Stimulated activated CD4-positive, alpha-beta T cell treated with anti-CD3 and anti-CD28 coated beads, TNF-alpha, amount 100 ng/mL, for 24 hours (primary cell): ENCODE data around the gene GAK.
"Not testable (repeated sequence)": the region's sequence is repeated elsewhere in the genome, so short reads cannot be mapped to it uniquely, and the experiment has no call there.

ENCODE experiments used
- DNase-seq, 3 experiments: peaks; one replicate each; pipeline ENCODE4 v3.0.0-alpha.2; 2020; ENCODE audit warnings: low read depth in 3 of 3

GAK gene

DNA sequence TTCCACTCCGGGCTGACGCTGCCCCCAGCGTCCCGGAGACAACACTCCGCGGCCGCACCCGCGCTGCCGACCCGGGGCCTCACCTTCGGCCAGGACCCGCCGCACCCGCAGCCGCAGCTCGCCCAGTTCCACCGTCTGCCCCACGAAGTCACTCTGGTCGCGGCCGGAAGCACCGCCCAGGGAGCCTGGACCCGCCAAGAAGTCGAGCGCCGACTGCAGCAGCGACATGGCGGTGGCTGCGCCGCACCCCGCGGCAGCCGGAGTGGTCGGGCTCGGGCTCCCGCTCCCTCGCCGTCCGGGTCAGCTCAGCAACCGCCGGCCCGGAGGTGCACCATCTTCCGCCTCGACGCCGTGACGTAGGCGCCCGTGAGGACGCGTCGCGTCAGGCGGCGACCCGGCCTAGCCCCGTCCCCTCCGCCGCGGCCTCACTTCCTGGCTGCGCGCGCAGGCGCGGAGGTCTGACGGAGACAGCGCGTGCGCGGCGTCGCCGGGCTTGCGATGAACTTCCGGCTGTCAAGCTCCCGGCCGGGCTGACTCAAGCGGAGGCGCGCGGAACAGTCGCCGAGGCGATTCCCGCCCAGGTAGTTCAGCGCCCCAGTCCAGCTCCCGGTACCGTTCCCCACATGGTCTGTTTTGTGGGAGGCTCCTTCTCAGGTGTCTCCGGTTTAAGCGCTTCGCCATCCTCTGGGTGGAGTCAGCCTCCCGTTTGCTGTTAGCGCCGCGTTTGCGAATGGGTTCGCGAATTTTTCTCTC lies at the start of gene GAK, which contains the start of gene TMEM175:
TSS of gene GAK (minus strand) at position 357 of the 753 bp plus-strand sequence. CDS start at position 228, 129 bp downstream.
TSS of gene TMEM175 (plus strand) at position 501 of the 753 bp plus-strand sequence. CDS start 15,280 bp downstream, outside the sequence.
- DNase-seq, result peak; percentile 89 to 95 (median 92)

DNA sequence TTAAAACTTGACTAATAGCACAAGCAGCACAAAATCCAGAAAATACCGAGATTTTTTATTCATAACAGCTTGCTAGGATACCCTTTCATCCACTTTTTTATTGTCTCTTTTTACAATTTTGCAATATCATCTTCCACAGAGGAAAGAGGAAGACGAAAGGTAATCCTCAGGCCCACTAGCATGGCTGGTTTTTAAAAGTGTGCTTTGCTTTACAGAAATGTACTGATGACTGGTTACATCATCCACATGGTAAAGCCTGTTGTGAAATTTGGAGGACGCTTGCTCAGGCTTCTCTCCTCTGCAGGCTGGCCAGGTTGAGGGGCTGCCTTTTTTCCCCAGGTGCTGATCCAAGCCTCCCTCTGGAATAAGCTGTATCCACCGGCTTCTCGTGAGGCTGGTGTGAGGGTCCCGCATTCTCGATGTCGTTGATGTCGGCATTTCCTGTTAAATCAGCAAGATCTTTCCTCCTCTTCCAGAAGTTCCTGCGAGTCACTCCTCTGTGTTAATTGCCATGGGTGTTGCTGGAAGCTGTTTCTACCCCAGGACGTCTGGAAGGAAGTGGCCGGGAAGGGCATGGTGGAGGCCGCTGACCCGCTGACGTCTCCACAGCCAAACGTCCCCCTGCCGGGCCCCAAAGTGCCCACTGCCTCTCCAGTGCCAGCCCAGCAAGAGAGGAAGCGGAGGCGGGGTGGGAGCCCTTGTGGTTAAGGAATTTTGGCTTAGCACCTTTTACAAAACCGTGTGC lies 47.0 kb upstream of the GAK start:
- DNase-seq, result no peak

DNA sequence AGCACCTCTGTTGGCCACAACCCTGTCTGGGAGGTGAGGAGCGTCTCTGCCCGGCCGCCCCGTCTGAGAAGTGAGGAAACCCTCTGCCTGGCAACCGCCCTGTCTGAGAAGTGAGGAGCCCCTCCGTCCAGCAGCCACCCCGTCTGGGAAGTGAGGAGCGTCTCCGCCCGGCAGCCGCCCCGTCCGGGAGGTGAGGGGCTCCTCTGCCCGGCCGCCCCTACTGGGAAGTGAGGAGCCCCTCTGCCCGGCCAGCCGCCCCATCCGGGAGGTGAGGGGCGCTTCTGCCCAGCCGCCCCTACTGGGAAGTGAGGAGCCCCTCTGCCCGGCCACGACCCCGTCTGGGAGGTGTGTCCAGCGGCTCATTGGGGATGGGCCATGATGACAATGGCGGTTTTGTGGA lies 43.9 kb upstream of the GAK start:
- not testable (repeated sequence) for DNase-seq

DNA sequence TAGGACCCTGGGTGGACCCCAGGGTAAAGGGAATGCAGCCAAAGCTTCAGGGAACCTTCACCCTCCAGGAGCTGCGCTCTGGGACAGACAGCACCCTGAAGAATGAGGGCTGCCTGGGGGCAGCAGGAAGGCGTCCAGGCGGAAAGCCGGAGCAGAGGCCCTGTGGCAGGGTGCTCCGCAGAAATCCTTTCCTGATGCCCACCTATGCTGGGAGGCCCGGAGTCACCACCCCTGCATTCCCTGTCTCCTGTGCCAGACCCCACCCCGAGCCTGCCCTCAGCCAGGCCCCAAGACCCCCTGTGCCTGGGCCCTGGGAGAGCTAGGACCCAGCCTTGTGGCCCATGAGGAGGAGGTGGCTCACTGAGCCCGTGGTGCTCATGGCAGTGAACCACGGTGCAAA lies 42.6 kb upstream of the GAK start:
- no peak for DNase-seq

DNA sequence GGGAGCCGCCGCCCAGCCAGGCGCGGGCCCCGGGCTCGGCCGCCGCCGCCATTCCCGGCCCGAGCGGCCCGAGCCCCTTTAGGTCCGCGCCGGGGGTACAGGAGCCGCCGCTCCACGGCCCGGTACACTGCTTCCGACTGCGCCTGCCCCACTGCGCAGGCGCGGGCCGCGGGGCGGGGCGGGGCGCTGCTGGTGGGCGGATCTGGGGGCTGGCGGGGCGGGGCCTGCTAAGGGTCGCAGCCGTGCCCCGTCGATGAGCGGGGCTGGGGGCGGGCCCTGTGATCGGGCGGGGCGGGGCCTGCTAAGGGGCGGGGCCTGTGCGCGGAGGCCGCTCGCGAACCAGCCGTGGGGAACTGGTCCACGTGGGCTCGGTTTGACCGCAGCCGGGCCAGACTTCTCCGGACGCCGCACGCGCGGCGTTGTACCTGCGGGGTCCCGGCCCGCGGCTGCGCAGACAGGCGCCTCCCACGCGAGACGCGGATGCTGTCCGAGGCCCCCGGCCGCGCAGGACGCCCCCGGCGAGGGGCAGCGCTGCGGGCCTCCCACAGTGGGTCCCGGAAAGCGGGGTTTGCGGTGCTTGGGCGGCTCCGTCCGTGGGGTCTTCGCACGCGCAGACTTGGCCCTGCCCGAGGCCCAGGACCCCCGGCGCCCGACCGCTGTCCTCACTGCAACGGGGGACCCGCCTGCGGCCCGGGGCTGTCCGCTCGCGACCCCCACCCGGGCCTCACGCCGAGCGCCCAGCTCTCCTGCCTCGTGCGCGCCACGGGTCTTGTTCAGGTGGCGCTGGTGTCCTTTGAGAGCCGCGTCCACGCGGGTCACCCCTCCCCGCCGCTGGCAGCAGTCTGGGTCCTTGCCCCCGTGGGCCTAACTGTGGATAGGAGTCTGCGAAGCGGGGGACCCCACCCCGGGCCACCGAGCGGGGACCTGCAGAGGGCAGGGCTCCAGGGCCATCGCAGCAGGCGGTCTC lies 41.6 kb upstream of the GAK start, which contains the start of gene DGKQ:
TSS of gene DGKQ (minus strand) at position 139 of the 967 bp plus-strand sequence. CDS start at position 52, 87 bp downstream.
- DNase-seq, result peak; percentile 74 to 80 (median 78)

DNA sequence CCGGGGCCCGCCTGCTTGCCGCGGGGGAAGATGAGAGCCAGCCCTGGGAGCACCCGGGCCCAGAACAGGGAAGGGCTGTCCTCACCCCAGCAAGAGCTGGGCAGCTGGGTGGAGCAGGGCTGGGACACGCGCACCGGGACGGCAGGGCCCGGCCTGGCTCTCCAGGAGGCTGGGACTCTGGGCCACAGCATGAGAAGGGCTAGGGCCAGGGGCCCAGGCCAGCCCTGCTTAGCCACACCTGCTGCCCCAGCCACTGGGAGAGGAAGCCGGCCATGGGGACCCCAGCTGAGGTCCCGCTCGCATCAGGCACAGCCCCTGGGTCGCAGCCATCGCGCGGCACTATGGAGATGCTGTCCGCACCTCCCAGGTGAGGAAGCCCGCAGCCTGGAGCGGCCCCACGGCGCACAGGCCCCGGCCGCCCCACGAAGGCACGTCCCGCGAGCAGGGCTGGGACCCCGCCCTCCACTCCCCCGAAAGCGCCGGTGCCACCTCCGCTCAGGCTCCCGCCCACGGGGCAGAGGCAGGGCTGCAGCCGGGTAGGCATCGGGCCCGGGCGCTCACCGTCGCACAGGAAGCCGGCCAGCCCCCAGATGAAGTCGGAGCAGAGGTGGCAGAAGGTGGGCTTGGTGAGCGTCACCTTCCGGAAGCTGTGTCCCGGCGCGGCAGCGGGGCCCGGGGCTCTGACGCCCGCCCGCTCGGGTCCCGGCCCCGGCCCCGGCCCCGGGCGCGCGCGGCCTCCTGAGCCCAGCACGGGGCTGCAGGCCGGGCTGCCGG lies 40.7 kb upstream of the GAK start:
- peak in 2 of 3 experiments; percentile 19 to 51 for DNase-seq

DNA sequence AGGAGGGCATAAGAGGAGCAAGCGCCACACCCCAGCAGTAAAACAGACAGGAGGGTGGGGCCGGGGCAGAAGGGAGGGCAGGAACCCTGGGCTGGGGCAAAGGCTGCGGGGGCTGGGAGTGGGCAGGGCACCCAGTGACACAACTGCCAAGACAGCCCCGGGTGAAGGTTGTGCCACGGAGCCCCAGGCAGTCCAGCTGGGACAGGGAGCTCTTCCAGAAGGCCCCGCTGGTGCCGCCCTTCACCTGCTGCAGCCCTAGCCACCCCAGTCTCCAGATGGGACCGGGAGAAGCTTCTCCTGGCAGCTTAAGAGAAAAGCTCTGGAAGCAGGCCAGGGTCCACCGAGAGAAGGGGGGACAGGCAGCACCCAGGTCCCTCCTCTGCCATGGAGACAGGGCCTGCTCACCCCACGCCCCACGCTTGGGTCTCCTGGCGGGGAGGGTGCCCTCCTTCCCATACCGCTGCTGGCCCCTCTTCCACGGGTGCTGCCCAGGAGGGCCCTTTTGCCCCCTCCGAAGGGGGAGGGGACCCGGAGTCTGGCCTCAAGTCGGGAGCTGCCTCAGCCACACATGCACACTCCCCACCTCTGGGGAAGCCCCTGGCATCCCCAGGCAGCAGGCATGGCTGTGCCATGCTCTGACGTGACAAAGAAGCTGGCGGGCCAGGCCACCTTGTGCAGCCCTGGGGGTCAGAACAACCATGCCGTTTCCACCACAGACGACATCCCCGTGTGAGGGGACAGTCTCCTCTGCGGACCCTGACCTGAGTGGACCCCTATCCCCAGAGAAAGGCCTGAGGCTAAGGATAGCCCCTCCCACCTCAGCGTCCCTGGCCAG lies 39.8 kb upstream of the GAK start:
- DNase-seq, result no peak

DNA sequence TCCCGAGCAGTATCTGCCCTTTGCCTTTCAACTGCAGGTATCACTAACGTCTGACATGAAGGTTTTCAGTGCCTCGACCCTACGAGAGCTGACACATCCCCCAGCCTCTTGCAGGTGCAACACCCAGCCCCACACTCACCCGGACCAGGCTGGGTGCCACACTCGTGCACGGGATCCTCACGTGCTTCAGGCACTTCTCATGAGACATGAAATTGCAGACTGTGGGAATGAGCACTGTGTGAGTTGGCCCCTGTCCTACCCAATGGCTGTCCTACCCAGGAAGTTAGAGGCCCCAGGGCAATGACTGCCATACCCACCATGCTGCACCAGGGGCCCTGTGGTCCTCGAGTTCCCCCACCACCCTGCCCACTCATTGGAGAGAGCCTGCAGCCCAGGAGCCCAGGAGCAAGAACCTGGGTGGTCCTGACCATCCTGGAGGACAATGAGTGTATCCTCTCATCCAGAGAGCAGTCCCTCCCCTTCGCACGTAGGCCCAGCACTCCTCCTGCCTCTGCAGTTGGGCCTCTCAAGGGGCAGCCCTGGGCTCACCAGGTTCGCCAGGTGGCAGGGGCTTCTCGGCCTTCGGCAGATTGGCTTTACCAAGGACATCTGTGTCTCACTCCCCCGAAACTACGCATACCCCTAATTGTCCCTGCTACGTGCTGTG lies 38.9 kb upstream of the GAK start:
- DNase-seq, result no peak

DNA sequence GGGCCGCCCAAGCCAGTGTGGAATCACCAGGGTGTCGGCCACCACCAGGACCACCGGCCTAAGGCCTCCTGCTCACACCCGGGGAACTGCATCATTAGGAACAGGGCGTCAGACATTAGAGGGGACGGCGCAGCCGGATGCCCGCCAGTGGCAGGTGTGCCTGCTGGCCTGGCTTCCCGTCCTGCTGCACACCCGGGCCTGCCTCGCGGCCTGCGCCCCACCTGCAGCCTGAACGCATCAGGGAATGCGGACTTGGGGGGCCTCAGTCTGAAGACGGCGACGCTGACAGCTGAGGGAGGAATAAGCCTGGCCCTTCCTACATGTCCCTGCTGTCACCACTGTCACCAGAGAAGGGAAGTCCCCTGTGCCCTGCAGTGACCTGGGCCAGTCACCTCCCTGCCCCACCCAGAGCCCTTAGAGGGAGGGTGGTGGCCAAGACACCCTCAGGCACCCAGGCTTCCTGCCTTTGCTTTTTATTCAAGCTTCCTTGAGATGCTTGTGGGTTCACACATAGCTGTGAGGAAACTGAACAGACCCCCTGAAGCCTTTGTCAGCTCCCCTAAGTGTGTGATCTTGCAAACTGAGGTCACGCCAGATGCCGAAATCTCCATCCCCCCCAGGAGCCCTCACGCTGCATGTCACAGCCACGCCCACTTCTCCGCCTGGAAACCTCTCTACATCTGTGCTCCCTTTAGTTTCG lies 38.1 kb upstream of the GAK start:
- DNase-seq, result no peak

DNA sequence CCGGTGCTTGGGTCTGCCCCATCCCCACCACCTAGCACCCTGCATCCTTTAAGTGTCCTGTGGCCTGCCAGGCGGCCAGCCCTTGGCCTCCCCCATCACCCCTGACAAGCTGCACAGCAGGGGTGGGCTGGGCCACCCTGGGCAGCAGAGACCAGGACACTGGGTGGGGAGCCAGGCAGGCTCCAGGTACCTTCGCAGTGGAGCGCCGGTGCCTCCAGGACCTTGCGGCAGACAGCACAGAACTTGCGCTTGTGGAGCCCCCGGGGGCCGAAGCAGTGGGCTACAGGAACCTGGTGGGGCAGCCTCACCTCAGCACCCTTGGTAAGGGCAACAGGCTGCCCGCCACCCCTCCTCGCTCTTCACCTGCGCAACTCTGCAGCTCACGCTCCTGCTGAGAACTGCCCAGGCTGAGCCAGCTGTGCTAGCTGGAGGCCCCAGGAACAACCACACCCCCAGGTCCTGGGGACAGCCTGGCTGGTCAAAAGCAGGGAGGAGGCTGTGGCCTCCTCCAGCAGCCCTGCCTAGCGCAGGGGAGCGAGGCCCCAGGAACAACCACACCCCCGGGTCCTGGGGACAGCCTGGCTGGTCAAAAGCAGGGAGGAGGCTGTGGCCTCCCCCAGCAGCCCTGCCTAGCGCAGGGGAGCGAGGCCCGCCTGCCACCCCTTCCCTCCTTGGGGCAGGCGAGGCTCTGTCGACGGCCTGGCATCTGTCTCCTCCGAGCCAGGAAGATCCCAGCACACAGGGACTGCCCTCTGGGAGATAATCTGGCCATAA lies 36.7 kb upstream of the GAK start:
- DNase-seq, result no peak

DNA sequence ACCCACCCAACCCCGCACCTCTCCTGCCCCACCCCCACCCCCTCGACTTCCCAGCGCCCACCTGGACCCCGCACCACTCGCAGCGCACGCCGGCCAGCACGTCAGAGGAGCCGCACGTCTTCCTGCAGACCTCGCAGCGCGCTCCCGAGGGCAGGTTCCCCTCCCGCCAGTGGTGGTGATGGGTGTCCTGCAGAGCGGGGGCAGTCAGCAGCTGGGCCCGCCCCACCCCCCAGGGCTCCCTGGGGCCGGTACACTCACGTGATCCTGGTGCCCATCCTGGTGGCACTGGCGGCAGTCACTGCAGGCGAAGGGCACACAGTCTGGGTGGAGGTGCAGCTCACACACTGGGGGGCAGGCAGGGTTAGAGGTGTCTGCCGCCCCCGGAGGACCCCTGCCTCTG lies 36.1 kb upstream of the GAK start:
- DNase-seq, result no peak

DNA sequence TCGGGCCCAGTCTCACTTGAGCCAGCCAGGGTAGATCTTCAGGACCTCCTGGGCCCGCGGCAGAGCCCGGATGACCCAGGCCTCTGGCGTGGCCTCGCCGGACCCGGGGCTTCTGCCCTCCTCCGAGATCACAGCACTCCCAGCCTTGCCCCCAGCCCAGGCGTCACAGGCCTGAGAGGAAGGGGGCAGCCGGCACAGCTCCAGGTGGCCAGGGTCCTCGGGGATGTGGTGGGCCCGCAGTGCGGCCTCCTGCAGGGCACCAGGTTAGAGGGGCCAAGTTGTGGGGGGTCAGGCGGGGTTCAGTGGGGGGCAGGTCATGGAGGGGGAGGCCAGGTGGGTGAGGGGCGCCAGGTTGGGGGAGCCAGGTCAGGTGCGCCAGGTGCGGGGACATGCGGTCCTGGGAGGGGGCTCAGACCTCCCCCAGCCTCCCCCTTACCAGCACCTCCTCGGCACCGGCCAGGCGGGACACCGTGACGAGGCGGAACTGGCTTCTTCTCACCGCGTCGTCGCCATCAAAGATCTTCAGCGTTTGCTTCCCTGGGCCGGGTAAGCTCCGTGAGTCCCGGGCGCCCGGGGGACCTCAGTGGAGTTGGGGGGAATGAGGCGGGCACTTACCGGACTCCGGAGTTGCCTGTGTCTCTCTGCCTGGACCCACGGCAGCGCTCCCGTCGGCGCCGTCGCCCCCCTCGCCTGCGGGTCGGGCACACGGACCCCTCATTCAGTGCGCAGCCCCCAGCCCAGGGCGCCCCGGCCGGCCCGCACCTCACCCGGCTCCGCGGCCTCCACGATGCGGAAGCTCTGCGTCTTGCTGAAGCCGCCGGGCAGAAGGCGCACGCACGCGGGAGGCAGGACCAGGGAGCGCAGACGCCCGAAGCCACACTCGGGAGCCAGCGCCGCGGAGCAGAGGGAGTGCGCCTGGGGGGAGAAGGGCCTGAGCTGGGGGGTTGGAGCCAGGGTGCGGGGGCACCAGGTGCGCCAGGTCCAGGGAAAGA lies 35.3 kb upstream of the GAK start:
- DNase-seq, result no peak

DNA sequence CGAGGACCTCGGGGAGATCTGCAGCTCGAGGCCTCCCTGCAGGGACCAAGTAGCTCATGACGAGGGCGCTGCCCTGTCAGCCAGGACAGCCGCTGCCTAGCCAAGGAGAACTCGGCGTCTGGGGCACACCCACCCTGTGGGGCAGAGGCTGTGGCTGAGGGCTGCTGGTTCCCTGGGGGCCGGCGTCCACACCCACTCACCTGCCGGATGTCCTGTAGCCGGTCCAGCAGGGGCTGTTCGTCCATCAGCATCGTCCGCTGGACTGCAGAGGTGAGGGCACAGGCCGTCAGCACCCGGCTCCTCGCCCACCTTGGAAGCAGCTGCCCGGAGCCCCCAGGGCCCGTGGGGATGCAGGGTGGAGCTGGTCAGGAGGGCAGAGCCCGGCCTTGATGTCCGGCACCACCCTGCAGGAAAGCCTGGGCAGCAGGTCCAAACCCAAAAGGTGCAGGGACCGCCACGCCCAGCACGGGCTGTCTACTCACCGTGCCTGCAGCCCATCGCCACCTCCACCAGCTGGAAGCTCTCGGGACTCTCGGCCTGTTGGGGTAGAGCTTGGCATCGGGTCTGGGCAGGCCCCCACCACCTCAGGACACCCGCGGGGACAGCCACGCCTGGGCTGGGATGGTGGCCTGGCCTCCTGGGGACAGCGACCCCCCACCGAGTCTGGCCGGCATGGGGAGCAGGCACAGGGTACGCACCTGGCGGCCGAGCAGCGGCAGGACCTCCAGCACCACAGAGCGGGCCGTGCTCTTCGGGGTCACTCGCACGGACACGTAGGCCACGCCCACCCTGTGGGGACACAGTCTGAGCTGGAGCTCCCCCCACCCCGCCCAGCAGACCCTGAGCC lies 34.4 kb upstream of the GAK start:
- no peak for DNase-seq

DNA sequence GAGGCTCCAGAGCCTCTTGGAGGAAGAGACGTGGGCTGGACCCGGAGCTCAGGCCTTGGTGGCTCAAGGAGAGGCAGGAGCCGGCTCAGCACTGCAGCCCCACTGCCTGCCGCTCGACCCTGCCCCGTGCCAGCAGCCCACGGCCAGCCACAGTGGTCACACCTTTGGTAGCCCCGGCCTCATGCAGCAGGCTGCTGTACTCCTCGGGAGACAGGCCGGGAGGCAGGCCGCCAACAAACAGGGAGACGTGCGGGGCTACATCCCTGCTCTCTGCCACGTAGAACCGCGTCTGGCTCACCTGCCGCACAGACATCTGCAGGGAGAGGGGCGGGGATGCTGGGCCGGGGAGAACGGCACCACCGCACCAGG lies 33.6 kb upstream of the GAK start:
- no peak for DNase-seq

DNA sequence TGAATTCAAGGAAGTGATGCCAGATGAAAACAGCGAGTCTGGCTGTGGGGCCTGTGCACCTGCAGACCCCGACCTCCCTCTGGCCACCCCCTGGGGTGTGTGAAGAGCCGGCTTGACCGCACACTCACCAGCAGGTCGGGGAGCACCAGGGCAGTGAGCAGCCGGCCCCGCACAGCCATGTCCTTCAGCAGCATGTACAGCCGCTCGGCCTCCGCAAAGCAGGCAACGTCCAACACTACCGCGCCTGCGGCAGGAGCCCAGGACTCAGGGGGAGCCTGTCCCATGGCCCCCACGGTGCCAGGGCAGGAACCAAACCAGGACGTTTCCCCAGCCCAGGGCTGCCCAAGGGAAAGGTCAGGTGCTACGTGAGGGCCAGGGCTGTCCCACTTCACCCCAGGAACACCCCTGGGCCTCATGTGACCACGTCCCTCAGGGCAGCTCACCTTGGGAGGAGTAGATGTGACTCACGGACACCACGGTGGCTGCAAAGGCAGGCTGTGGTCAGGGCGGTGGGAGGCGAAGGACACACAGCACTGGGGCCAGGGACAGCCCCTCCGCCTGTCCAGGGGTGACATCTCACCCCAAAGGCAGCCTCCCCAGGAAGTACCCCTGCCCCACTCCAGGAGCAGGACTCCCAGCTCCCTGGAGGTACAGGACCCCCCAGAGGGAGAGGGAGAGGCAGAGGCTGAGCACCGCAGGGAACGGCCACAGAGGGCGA lies 33.1 kb upstream of the GAK start:
- DNase-seq, result no peak
